Neural crest cell (in vitro differentiated cells): Measurements from ENCODE around the gene ZSCAN31. TPM values are rescaled to one million over a fixed set of nuclear protein-coding genes. Genes with fewer than 3 reads are reported as not detected.

Experiments used
- DNase-seq: peaks from one replicate; pipeline ENCODE4 v3.0.0; 2021; ENCODE audit warnings: low read depth, mixed read lengths, low spot score
- H3K27ac Mint-ChIP-seq: one replicate; pipeline ENCODE4 v1.8.0; 2021; ENCODE audit warnings: mild to moderate bottlenecking, mixed read lengths; ENCODE audit not compliant: unreplicated experiment
- H3K27me3 Mint-ChIP-seq: 2 replicates; pipeline ENCODE4 v1.8.0; 2021; ENCODE audit warnings: low read depth, mild to moderate bottlenecking, mixed read lengths
- H3K36me3 Mint-ChIP-seq: 2 replicates; pipeline ENCODE4 v1.8.0; 2021; ENCODE audit warnings: low read depth, mild to moderate bottlenecking, mixed read lengths
- H3K4me1 Mint-ChIP-seq: 2 replicates; pipeline ENCODE4 v1.8.0; 2021; ENCODE audit warnings: mixed read lengths
- H3K4me3 Mint-ChIP-seq: one replicate; pipeline ENCODE4 v1.8.0; 2021; ENCODE audit warnings: mild to moderate bottlenecking, mixed read lengths
- H3K9me3 Mint-ChIP-seq: 2 replicates; pipeline ENCODE4 v1.8.0; 2021; ENCODE audit warnings: mixed read lengths
- CTCF ChIP-seq: fragments of 200-600 bp; sonication (generic); conservative IDR thresholded peaks from 2 replicates; pipeline ENCODE4 v1.5.0; 2021; ENCODE audit warnings: antibody characterized with exemption, mild to moderate bottlenecking
- total RNA-seq: library from RNA; stranded (reverse); gene quantifications from 2 replicates; pipeline ENCODE4 v1.2.1, GENCODE V29; 2021

Gene ZSCAN31
- total RNA-seq, 1 donor from 2014 or later = 6.7 TPM

GRCh38 chr6:28345201-28345600 is 9.3 kb upstream of the ZSCAN31 start:
- Mint-ChIP-seq H3K36me3 (no peaks in the 10 kb centered on the region), H3K4me3 (no peak overlapping the region), H3K27me3 (peaks cover 59% of the 10 kb centered on the region), H3K27ac (no peak overlapping the region), H3K4me1 (peaks cover 10% of the 10 kb centered on the region), H3K9me3 (no peaks in the 10 kb centered on the region)
- TF ChIP-seq CTCF = no peak
- DNase-seq = no peak

- H3K27ac Mint-ChIP-seq = no peak overlapping the region
- H3K4me1 Mint-ChIP-seq = no peaks in the 10 kb centered on the region
- TF ChIP-seq CTCF = no peak
- DNase-seq = no peak
- peaks cover 55% of the 10 kb centered on the region for H3K27me3 Mint-ChIP-seq
- H3K36me3 Mint-ChIP-seq = no peaks in the 10 kb centered on the region
- no peaks in the 10 kb centered on the region for H3K9me3 Mint-ChIP-seq
- H3K4me3 Mint-ChIP-seq = no peak overlapping the region
Measured at GRCh38 chr6:28343898-28344677, 8.1 kb upstream of the ZSCAN31 start.

- peaks cover 27% of the 10 kb centered on the region for H3K27me3 Mint-ChIP-seq
- no peaks in the 10 kb centered on the region for H3K36me3 Mint-ChIP-seq
- H3K4me3 Mint-ChIP-seq = no peak overlapping the region
Measured at GRCh38 chr6:28340310-28341095, 4.6 kb upstream of the ZSCAN31 start.

GRCh38 chr6:28337121-28337520 is 1.2 kb upstream of the ZSCAN31 start:
- no peak for DNase-seq
- Mint-ChIP-seq H3K27me3 (peaks cover under 1% of the 10 kb centered on the region), H3K9me3 (peaks cover 9% of the 10 kb centered on the region), H3K27ac (no peak overlapping the region), H3K4me1 (no peaks in the 10 kb centered on the region), H3K36me3 (peaks cover 7% of the 10 kb centered on the region), H3K4me3 (no peak overlapping the region)
- no peak for TF ChIP-seq CTCF

More at GRCh38 chr6:28340310-28341095, 4.6 kb upstream of the ZSCAN31 start:
- no peak for DNase-seq
- TF ChIP-seq CTCF = no peak
- Mint-ChIP-seq H3K27ac (no peak overlapping the region), H3K4me1 (no peaks in the 10 kb centered on the region), H3K9me3 (no peaks in the 10 kb centered on the region)

GRCh38 chr6:28336284-28337120 is 554 bp upstream of the ZSCAN31 start:
- no peak for TF ChIP-seq CTCF
- no peak for DNase-seq
- no peak overlapping the region for H3K27ac Mint-ChIP-seq

More at GRCh38 chr6:28336284-28337120, 554 bp upstream of the ZSCAN31 start:
- no peaks in the 10 kb centered on the region for H3K27me3 Mint-ChIP-seq
- H3K4me3 Mint-ChIP-seq = no peak overlapping the region
- H3K36me3 Mint-ChIP-seq = peaks cover 11% of the 10 kb centered on the region
- H3K9me3 Mint-ChIP-seq = peaks cover 9% of the 10 kb centered on the region
- H3K4me1 Mint-ChIP-seq = no peaks in the 10 kb centered on the region
